Anterior cingulate cortex (tissue), 58 donors: ENCODE results near the gene ABCB7.
"Not testable (repeated sequence)": the region's sequence is repeated elsewhere in the genome, so short reads cannot be mapped to it uniquely, and the experiment has no call there.

Experiments
- DNase-seq, 58 donors: peaks; one replicate each; lab custom pipeline; 2025; lab: John Stamatoyannopoulos, UW

Gene ABCB7

DNA sequence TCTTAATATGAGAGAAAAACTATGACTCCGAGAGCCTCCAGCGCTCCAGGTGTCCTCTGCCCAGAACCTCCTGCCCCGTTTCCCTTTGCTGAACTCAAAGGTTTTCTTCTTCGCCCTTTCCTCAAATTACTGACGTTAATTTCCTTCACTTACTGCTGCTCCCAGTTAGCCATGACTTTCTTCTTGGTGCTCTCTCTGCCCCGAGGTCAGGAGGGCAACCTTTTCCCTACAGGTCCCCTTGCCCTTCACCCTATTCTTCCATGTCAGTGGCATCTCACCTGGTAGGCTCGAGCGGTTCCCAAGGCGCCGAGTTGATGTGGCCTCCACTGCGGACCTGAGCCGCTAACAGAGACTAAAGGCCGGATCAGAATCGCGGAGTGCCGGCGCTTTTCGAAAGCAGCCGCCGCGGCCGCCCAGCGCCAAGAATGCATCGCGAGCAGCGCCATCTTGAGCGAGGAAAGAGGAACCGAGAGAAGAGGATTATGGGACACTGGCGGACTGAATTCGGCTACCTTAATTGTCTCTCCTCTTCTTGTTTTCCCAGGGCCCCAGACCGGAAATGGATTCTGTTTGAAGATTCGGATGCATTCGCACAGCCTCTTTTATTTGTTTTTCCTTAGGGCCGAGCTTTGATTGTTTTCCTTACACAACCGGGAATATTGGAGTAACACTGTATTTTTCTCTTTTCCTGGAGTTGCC, at the start of gene ABCB7:
TSS of gene ABCB7 (minus strand) at position 457 of the 699 bp plus-strand sequence. CDS start at position 446, 11 bp downstream.
- DNase-seq = peak in 56 of 58 donors; percentile 0 to 77 (median 40)

DNA sequence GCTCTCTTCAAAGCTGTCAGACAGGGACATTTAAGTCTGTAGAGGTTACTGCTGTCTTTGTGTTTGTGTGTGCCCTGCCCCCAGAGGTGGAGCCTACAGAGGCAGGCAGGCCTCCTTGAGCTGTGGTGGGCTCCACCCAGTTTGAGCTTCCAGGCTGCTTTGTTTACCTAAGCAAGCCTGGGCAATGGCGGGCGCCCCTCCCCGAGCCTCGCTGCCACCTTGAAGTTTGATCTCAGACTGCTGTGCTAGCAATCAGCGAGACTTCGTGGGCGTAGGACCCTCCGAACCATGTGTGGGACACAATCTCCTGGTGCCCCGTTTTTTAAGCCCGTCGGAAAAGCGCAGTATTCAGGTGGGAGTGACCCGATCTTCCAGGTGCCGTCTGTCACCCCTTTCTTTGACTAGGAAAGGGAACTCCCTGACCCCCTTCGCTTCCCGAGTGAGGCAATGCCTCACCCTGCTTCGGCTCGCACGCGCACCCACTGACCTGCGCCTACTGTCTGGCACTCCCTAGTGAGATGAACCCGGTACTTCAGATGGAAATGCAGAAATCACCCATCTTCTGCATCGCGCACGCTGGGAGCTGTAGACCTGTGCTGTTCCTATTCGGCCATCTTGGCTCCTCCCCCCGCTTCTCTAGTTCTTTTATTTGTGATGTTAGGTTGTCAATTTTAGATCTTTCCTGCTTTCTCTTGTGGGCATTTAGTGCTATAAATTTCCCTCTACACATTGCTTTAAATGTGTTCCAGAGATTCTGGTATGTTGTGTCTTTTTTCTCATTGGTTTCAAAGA, 32.5 kb upstream of the ABCB7 start:
- DNase-seq = not testable (repeated sequence)

- no peak for DNase-seq
These were observed 25.6 kb upstream of the ABCB7 start for GRCh38 chrX:75181721-75182120.

DNA sequence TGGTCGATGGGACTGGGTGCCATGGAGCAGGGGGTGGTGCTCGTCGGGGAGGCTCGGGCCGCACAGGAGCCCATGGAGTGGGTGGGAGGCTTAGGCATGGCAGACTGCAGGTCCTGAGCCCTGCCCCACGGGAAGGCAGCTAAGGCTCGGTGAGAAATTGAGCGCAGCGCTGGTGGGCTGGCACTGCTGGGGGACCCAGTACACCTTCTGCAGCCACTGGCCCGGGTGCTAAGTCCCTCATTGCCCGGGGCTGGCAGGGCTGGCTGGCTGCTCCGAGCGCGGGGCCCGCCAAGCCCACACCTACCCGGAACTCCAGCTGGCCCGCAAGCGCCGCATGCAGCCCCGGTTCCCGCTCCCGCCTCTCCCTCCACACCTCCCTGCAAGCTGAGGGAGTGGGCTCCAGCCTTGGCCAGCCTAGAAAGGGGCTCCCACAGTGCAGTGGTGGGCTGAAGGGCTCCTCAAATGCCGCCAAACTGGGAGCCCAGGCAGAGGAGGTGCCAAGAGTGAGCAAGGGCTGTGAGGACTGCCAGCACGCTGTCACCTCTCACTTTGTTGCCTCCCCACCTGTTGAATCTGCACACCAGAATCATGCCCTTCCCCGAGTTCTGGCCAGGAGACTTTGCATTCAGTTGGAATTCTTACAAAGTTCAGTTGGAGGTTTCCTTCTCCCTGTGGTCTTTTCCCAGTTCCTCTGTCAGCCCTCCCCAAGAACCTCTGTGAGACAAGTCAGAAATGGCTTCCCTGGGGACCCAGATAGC, 23.6 kb upstream of the ABCB7 start:
- DNase-seq = not testable (repeated sequence)

GRCh38 chrX:75172257-75172890, 16.3 kb upstream of the ABCB7 start:
- not testable (repeated sequence) for DNase-seq

- DNase-seq = no peak
These were observed 2.0 kb upstream of the ABCB7 start for GRCh38 chrX:75158054-75158453.

DNA sequence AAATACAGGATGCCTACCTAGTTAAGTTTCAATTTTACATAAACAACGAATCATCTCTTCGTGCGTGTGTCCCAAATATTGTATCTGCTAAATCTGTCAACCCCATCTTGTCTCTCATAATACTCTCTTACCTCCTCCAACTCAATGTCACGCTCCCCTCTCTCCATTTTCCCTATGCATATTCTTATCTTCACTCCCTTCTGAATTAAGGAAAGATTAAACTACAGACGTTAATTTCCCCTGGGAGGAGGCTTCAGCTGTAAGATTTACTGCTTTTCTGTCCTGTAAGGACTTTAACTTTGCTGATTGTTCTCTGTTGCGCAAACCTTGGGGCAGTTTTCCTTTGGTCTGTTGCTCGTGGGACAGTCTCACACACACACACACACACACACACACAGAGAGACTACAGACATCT, 455 bp upstream of the ABCB7 start:
- DNase-seq = peak in 5 of 58 donors; percentile 0 to 3 (median 1)

DNA sequence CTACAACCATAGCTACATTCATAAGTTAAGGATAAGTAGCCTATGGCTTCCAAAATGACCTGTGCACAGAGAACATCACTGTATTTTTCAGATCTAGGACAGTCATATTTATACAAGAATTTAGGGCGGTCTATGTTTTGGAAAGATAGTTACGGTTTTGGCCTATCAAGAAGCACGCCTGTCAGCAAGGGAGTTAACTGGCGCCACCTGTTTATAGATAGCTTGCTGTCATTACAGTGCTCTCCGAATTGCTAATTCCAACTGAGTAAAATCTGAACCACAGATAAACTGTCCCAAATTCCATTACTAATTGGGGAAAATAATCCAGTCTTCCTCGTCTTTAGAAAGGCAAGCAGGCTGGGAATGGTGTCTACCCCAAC, 646 bp downstream of the ABCB7 start:
- no peak for DNase-seq

DNA sequence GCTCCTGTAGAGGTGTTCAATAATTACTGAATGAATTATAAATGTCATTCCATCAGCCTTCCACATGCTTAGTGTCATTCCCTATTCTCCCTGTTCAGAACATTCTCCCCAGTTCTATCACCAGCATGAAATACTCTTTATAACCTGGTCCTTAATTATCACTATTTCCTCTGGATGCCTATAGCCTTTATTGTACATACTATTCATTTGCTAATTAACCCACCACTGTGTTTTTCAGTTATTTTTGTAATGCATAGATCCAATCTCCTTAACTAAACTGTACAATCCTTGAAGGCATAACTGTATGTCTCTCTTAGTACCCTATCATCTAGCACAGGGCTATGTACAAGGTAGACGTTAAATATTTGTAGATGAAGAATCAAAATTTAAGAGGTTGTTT, 1.2 kb downstream of the ABCB7 start:
- DNase-seq = no peak

- no peak for DNase-seq
These were observed 4.1 kb downstream of the ABCB7 start for GRCh38 chrX:75151827-75152592.

DNA sequence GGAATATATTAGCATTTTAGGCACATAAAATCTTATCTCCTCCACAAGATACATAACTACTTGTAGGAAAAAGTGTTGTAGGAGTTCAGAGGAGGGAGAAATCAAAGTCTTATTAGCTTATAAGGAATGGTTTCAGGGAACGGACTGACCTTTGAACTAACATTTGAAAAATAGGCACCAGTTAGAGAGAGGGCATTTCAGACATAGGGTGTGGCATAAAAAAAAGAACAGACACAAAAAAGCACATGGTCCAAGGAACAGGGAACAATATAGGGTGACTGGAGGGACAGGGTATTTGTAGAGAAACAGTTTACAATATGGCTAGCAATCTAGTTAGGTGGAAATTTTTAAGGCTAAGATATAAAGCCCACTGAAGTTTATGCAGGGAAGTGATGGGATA, 6.4 kb downstream of the ABCB7 start:
- no peak for DNase-seq

DNA sequence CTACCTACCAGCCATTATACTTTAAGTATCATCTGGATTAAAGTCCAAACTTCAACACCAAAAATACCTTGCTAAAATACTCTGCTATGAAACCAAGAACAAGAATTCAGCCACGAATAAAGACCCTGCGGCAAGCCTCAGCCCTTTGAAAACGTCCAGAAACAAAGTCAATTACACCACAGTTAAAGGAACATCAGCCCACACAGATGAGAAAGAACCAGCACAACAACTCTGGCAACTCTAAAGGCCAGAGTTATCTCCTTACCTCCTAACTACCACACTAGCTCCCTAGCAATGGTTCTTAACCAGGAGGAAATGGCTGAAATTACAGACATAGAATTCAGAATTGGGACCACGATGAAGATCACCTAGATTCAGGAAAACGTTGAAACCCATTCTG, 23.4 kb downstream of the ABCB7 start:
- DNase-seq = no peak

DNA sequence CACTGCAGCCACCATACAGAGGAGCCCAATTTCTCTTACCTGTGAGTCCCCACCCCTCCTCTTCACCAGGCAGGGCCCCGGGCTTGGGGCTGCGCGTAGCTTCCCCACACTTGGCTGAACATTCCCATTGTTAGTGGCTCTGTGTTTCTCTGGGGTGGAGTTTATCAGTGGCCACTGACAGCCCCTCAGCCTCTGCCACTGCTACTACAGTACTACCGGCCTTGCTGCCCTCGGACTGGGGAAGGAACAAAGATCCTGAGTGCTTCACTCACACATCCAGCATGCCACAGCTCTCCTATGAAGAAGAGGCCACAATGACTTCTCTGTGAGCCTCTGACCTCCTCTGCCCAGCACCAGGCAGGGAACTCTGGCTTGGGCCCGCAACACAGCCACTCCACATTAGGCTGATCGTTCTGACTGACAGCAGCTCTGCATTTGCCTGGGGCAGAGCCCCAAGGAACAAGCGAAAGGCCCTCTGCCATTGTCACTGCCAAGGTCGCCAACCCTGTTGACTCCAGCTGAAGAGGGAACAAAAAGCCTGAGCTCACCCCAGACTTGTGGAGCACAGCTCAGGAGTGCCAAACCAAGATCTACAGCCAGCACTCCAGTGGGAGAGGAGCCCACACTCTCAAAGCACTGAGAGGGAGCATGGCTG, 24.0 kb downstream of the ABCB7 start:
- DNase-seq = peak in 34 of 58 donors; percentile 0 to 34 (median 4)

DNA sequence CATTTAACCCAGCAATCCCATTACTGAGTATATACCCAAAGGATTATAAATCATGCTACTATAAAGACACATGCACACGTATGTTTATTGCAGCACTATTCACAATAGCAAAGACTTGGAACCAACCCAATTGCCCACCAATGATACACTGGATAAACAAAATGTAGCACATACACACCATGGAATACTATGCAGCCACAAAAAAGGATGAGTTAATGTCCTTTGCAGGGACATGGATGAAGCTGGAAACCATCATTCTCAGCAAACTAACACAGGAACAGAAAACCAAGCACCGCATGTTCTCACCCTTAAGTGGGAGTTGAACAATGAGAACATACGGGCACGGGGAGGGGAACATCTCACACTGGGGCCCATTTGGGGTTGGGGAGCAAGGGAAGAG, 27.0 kb downstream of the ABCB7 start:
- DNase-seq = not testable (repeated sequence)

DNA sequence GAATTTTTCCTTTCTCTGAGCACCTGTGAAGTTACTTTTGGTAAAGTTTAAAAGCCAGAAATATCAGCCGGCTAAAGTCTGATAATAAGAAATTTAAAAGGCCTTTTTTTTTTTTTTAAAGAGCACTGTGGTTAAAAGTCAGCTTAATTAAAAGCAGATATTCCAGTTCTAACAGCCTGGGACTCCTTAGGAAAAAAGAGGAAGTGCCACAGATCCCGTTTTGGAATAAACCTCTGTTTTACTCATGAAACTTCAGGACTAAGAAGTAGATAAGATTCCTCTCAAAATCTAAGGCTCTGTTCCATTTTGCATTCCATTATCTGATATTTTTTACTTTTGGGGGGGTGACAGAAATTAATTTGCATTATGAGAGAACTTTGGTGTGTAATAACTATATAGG, 37.8 kb downstream of the ABCB7 start:
- DNase-seq = no peak

DNA sequence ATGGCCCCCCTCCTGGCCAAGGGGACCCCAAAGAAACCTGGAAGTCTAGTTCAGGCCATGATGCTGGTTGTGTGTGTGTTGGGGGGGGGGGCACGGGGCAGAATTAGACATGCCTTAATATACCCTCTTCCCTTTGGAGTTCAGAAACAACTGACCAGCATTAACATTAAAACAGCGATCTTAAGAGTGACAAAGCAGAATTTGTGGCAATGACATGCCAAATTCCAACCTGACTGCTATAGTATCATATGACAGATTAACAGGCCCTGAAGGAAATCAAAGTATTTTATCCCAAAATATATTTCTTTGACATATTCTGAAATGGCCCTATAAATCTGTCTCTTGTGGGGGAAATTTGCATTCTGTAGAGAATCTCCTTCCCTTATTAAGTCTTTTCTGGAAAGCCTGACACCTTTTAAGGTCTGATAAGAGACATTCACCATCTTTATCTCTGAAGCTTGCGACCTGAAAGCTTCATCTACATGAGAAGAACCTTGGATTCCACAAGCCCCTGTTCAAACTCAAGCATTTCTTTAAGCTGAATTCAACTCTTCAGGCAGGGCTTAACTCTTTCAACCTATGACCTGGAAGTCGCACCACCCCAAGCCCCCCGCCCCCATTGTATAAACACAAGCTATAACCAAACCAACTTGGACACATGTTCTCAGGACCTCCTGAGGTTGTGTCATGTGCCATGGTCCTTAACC, 40.2 kb downstream of the ABCB7 start:
- DNase-seq = no peak

DNA sequence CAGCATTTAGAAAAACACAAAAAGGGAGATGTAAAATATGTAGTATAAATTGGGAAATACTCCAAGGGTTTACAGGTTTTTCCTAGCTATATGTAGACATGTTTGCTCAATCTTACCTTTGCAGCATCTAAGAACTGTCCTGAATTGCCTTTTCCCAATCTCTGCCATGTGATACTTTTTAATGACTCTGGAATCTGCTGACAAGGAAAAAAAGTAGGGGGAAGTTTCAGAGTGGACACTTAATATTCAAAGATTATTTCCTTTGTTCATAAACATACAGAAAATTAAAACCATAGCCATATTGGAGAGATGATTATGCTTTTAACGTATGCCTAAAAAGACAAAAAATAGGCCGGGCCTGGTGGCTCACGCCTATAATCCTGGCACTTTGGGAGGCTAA, 41.4 kb downstream of the ABCB7 start:
- DNase-seq = no peak

GRCh38 chrX:75113664-75114063, 42.4 kb downstream of the ABCB7 start:
- DNase-seq = no peak
